Testis (tissue), 2 donors: Measurements from ENCODE around the gene ATXN7L1.

Source experiments
- POLR2A ChIP-seq: fragments of 450-650 bp; IDR thresholded peaks from one replicate; pipeline ENCODE4 v1.6.1; 2017; ENCODE audit warnings: antibody characterized with exemption, mild to moderate bottlenecking, moderate library complexity
- TF ChIP-seq, protein P1 (sequence below), 3 experiments: fragments of 450-650 bp in 2 of 3; fragments of 200-600 bp in 1 of 3; sonication (generic) in 1 of 3; IDR thresholded peaks; one replicate each; pipeline ENCODE4 v1.5.1; 2016 to 2019; ENCODE audit warnings: antibody characterized with exemption in 3 of 3, mild to moderate bottlenecking in 2 of 3, moderate library complexity in 1 of 3

DNA sequence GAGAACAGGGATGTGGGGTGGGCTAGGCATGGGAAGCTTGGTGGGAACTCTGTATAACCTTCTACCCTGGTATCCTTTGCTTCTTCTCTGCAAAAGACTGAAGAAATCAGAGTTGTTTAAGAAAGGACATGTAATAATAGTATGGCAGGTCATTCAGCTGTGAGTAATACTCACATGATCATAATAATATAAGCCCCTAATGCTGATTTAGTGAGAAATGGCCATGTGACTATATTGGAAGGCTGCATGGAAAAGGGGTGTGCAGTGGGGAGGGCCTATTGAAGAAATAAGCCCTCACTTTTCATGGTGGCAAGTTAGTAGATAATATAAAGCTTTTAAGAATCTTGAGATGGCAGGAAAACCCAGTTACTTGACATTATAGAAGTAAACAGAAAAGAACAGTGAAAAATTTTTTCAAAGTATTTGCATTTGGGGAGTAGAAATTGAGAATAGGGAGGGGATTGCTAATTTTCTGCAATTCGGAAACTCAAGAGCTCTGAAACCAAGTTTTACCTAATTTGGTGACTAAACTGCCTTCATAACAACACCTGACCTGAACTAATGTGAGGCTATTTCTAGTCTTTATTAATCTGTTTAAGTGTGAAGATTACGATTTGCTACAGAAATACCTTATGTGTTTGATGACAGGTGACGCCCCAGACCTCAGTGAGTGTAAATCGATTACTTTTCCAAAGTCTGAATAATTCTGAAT is 44.4 kb downstream of the ATXN7L1 start:
- TF ChIP-seq, protein P1, sequence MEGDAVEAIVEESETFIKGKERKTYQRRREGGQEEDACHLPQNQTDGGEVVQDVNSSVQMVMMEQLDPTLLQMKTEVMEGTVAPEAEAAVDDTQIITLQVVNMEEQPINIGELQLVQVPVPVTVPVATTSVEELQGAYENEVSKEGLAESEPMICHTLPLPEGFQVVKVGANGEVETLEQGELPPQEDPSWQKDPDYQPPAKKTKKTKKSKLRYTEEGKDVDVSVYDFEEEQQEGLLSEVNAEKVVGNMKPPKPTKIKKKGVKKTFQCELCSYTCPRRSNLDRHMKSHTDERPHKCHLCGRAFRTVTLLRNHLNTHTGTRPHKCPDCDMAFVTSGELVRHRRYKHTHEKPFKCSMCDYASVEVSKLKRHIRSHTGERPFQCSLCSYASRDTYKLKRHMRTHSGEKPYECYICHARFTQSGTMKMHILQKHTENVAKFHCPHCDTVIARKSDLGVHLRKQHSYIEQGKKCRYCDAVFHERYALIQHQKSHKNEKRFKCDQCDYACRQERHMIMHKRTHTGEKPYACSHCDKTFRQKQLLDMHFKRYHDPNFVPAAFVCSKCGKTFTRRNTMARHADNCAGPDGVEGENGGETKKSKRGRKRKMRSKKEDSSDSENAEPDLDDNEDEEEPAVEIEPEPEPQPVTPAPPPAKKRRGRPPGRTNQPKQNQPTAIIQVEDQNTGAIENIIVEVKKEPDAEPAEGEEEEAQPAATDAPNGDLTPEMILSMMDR (IDR thresholded peaks at IDR 0.05), result no peak
- TF ChIP-seq POLR2A, result no peak
